Measurements from ENCODE around the gene NOL4L. TPM values are rescaled to one million over a fixed set of nuclear protein-coding genes. Genes with fewer than 3 reads are reported as not detected.

The NOL4L gene
- total RNA-seq, 1 experiment from 2014 or later = 31.7 TPM

GRCh38 chr20:32456869-32457478, 128.2 kb downstream of the NOL4L start:
- Histone ChIP-seq H3K14ac (ENCODE audit: insufficient read depth, low read length) (peak overlapping the region; percentile 9; the same call in 1 of the 2 replicates), H3K79me1 (ENCODE audit: insufficient read depth, low read depth, low read length, poor library complexity, severe bottlenecking) (no peaks in the 10 kb centered on the region), H3K27me3 (ENCODE audit: insufficient read depth, low read length) (no peaks in the 10 kb centered on the region), H3K9me3 (ENCODE audit: control insufficient read depth, low read depth, low read length) (no peaks in the 10 kb centered on the region), H3K56ac (ENCODE audit: insufficient read length, low read depth, low read length) (no peak overlapping the region), H4K20me1 (ENCODE audit: control insufficient read depth, insufficient read depth, insufficient read length) (no peaks in the 10 kb centered on the region), H3K23ac (ENCODE audit: insufficient read length, low read depth, low read length) (no peak overlapping the region), H2AK5ac (ENCODE audit: insufficient read length, low read length) (no peak overlapping the region), H2BK5ac (ENCODE audit: insufficient read length, low read length) (no peak overlapping the region), H3K79me2 (ENCODE audit: insufficient read depth, low read length) (no peaks in the 10 kb centered on the region), H4K5ac (ENCODE audit: insufficient read length, low read depth, low read length) (no peak overlapping the region), H3K27ac (ENCODE audit: insufficient read length, low read depth, low read length) (no peak overlapping the region), H3K18ac (ENCODE audit: insufficient read length, low read depth, low read length) (peak overlapping the region; percentile 3), H2BK20ac (ENCODE audit: low read depth, low read length, poor library complexity, severe bottlenecking) (no peak overlapping the region), H3K23me2 (ENCODE audit: insufficient read length, low read depth, low read length, poor library complexity, severe bottlenecking) (peaks cover 4% of the 10 kb centered on the region), H2AFZ (ENCODE audit: low read length) (no peak overlapping the region), H2BK120ac (ENCODE audit: low read depth, low read length, poor library complexity, severe bottlenecking) (no peak overlapping the region), H3K4me2 (ENCODE audit: insufficient read depth, insufficient read length, low read length) (no peak overlapping the region), H3K9ac (ENCODE audit: extremely low read depth, insufficient read length, low read length) (no peak overlapping the region), H4K8ac (replicated peaks; ENCODE audit: insufficient read length, low read depth, low read length) (no peak overlapping the region), H4K91ac (ENCODE audit: insufficient read length, low read depth, low read length) (no peak overlapping the region), H3K4me1 (ENCODE audit: insufficient read depth, low read length) (no peaks in the 10 kb centered on the region), H3T11ph (ENCODE audit: low read length) (no peak overlapping the region), H3K4ac (ENCODE audit: low read depth, low read length) (no peak overlapping the region), H2BK15ac (ENCODE audit: low read depth, low read length) (no peak overlapping the region), H2BK12ac (ENCODE audit: insufficient read length, low read depth, low read length) (no peak overlapping the region)
- Mint-ChIP-seq H3K36me3 (ENCODE audit: insufficient read depth in 1 of 3, low read depth in 3 of 3) (peaks cover 12 to 33% (median 24%) of the 10 kb centered on the region in 3 experiments), H3K9me3 (no peaks in the 10 kb centered on the region), H3K4me1 (peaks cover 14% of the 10 kb centered on the region in 2 experiments), H3K27me3 (ENCODE audit: low read depth) (no peaks in the 10 kb centered on the region), H3K4me3 (peak overlapping the region; percentile 60 to 73), H3K27ac (peak overlapping the region in 1 of 3 experiments; percentile 85; a peak in 1 of 7 replicates)
- peak; percentile 100 for TF ChIP-seq CTCF (conservative IDR thresholded peaks at IDR 0.05)
- no CpG with 5 or more reads among the region's 36 CpGs for WGBS (ENCODE audit: extremely low coverage, insufficient read length, low lambda C conversion rate)
- peak; percentile 79 for DNase-seq
